HCT116 (cell line): ENCODE results near the gene TOP3B.

Experiments used
- CTCF ChIP-seq, 3 experiments: fragments of 200-600 bp in 1 of 3; sonication (generic) in 1 of 3; IDR thresholded peaks in 2 of 3; conservative IDR thresholded peaks in 1 of 3; 2 replicates each; pipeline ENCODE4 v1.5.1; 2012 to 2017; ENCODE audit warnings: low read depth in 2 of 3, low read length in 2 of 3, antibody characterized with exemption in 1 of 3, borderline replicate concordance in 1 of 3, control low read depth in 1 of 3, mild to moderate bottlenecking in 1 of 3, mixed read lengths in 1 of 3, mixed run types in 1 of 3, moderate library complexity in 1 of 3; ENCODE audit not compliant: insufficient read depth in 1 of 3
- MAX ChIP-seq: IDR thresholded peaks from 2 replicates; pipeline ENCODE4 v1.6.1; 2012
- ZNF274 ChIP-seq: fragments of 200-500 bp; sonication (Bioruptor generic); IDR thresholded peaks from 2 replicates; pipeline ENCODE4 v1.6.1; 2014; ENCODE audit warnings: mild to moderate bottlenecking, low read depth, low read length, inconsistent platforms

- TF ChIP-seq CTCF (IDR thresholded peaks at IDR 0.05 in 2 of 3, conservative IDR thresholded peaks at IDR 0.05 in 1 of 3; ENCODE audit: borderline replicate concordance in 1 of 3, insufficient read depth in 1 of 3, low read depth in 2 of 3, low read length in 2 of 3): no peak
- TF ChIP-seq MAX: no peak
- no peak for TF ChIP-seq ZNF274
These were observed 50.2 kb downstream of the TOP3B start for GRCh38 chr22:21932347-21932746.
